T-helper 22 cell (primary cell): ENCODE results near the gene LYG1.
A peak's percentile ranks its signal among the peaks of the same experiment; 100 is the strongest.
"Not testable (repeated sequence)": the region's sequence is repeated elsewhere in the genome, so short reads cannot be mapped to it uniquely, and the experiment has no call there.

Experiments used
- DNase-seq: peaks from one replicate; pipeline ENCODE4 v3.0.0-alpha.2; 2020; ENCODE audit warnings: low read depth

The LYG1 gene

DNA sequence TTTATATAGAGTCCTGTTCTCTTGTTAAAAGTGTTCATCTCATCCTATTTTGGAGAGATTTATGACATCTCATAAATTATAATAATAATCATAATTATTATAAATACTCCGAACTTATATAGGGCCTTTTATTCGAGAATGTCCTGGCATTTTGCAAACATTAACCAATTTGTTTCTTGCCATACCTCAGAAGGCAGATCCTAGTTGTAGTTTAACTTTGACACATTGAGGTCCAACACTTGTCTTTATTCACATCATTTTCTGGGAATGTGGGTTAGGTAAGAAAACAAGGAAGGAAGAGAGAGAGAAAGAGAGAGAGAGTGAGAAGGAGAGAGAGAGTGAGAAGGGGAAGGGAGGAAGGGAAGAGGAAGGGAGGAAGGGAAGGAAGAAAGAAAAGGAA is at the start of gene LYG1:
LYG1 (minus strand) TSS at position 101 of the 400 bp plus-strand sequence. CDS start 5,527 bp downstream, outside the sequence.
- not testable (repeated sequence) for DNase-seq

DNA sequence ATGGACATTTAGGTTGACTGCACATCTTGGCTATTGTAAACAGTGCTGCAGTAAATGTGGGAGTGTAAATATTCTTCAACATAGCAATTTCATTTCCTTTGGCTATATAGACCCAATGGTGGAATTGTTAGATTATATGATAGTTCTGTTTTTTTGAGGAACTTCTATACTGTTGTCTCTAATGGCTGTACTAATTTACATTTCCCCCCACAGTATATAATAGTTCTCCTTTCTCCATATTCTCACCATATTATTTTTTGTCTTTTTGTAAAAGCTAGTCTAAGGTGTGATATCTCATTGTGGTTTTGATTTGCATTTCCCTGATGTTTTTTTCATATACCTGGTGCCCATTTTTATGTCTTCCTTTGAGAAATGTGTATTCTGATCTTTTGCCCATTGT is 49.2 kb upstream of the LYG1 start:
- no peak for DNase-seq

DNA sequence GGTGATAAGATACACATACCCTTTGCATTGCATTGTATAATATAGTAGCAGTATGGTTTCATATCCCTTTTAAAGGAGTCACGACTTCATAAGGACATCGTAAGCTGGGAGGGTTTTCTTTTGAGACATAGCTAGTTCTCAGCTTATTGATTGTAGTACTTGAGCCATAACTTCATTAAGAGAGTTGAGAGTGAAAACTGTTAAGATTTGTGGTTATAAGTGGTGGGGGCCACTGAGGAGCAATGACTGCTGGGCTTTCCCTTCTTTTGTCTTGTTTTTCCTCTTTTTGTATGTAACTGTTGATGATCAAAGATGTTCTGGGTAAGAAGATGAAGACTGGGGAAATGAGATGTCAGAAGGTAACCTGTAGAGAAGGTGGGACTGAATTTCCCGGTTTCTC is 47.2 kb upstream of the LYG1 start:
- DNase-seq: no peak

DNA sequence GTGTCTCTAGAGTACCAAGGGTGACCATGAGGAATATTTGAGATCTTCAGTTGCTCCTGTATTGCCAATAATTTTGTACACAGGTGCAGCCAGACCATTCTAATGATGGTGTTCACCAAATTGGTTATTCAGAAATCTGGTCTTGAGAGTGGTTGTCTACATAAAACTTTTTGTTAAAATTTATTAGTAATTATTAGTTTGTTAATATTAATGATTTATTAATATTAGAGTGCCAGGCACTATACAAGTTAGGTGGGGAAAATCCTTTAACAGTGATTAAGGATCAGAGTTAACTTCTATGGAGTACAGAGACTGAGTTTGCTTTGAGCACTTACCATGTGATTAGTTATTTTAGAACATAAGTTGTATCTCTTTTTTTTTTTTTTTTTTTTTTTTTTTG is 45.2 kb upstream of the LYG1 start:
- DNase-seq: no peak

DNA sequence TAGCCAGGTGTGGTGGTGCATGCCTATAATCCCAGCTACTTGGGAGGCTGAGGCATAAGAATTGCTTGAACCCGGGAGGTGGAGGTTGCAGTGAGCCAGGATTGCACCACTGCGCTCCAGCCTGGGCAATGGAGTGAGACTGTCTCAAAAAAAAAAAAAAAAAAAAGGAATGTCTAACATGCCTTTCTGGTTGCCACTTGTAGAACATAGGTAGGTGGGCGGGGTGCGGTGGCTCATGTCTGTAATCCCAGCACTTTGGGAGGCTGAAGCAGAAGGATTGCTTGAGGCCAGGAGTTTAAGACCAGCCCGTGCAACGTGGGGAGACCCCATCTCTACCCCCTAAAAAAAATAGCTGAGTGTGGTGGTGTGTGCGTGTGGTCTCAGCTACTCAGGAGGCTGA is 44.4 kb upstream of the LYG1 start:
- DNase-seq: not testable (repeated sequence)

DNA sequence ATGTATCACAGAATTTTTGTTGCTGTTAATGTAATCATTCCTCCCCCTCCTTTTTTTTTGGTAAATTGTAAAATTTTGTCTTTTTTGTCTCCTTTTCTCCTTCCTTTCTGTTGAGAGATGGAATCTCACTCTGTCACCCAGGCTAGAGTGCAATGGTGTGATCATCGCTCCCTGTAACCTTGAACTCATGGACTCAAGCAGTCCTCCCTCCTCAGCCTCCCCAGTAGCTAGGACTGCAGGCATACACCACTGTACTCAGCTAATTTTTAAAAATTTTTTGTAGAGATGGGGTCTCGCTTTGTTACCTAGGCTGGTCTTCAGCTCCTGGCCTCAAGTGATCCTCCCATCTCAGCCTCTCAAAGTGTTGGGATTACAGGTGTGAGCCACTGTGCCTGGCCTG is 41.5 kb upstream of the LYG1 start:
- DNase-seq: no peak

DNA sequence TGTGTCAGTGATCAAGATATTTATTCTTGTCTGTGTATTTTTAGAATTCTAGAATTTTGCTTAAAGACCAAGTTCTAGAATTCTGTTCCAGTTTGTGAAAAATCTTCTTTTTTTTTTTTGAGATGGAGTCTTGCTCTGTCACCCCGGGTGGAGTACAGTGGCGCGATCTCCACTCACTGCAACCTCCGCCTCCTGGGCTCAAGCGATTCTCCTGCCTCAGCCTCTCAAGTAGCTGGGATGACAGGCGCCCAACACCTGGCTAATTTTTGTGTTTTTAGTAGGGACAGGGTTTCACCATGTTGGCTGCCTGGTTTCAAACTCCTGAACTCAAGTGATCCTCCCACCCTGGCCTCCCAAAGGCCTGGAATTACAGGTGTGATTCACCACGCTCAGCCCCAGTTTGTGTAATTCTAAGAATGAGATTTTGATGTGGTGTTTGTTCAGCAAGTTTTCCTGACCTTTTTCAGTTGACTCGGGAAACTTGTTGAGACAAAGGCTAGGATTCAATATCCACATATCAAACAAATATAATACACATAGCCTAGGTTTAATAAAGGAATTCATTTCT is 39.8 kb upstream of the LYG1 start:
- DNase-seq: no peak

DNA sequence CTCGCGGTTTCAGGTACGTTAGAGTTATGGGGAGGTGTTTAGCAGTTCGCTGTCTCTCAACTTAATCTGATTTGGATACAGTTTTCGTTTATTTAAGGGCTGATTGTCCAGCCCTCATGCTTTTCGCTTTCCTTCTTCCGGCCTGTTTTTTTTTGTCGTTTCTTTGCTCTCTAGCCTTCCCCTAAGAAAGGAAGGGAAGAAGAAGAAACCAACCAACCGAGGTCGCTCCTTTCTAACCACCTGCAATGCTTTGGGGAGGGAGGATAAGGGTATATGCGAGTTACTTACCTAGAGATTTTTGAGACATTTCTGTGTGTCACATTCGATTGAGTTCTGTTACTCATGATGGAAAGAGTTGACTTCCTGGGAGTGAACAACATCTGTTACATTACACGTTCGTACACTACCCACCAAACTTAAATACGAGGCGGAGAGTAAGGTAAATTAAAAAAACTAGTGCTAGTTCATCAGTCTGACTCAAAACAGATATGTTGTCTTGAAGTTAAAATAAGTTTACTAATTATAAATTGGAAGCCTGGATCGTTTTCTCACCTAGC is 37.1 kb upstream of the LYG1 start:
- no peak for DNase-seq

DNA sequence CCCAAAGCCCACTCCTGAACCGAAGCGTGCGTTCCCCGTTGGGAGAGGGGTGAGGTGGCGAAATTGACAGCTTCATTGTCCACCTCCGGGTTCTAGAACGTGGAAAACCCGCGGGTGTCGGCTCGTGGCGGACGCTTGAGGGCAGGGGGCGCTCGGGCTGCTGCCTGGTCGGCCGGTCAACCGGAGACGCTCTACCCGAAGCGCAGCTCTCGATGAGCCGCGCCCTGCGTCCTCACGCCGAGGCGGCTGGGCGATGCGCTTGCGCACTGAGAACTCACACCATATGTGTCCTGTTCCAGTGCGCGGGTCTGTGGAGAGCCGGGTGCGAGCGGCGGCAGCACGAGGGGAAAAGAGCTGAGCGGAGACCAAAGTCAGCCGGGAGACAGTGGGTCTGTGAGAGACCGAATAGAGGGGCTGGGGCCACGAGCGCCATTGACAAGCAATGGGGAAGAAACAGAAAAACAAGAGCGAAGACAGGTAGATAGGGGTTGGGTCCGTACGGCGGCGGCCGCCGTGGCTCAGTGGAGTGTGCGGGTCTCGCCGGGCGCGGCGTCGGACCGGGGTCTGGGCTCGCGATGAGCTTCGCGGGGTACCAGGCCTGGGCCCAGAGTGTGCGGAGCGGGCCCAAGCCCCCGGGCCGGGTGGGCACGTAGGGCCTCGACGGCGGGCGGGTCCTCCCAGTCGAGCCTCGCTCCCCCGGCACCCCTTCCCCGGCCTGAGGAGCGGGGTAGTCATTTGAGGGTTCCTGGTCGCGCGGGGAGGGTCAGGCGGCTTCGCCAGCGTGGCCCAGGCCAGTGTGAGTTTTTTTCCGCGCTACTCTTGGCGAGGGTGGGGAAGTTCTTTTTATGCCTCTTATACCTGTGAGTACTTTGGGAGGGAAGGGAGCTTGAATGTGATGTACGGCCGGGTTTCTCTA is 36.4 kb upstream of the LYG1 start, which contains the start of gene EIF5B:
EIF5B (plus strand) TSS at position 277 of the 916 bp plus-strand sequence; CDS start at position 443, 166 bp downstream.
- DNase-seq: peak; percentile 85

DNA sequence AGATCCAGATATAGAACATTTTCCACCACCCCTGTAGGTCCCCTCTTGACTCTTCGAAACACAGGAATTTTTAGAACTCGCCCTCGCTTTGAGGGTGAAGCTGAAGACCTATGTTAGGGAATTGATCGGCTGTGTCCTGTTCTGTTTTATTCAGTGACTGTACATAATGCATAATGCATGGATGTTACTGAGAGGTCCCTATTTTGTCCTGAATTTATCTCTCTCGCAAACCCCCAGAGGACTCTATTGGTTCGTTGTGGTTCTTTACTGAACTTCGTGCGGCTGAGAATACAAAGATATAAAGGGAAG is 35.8 kb upstream of the LYG1 start:
- DNase-seq: no peak

DNA sequence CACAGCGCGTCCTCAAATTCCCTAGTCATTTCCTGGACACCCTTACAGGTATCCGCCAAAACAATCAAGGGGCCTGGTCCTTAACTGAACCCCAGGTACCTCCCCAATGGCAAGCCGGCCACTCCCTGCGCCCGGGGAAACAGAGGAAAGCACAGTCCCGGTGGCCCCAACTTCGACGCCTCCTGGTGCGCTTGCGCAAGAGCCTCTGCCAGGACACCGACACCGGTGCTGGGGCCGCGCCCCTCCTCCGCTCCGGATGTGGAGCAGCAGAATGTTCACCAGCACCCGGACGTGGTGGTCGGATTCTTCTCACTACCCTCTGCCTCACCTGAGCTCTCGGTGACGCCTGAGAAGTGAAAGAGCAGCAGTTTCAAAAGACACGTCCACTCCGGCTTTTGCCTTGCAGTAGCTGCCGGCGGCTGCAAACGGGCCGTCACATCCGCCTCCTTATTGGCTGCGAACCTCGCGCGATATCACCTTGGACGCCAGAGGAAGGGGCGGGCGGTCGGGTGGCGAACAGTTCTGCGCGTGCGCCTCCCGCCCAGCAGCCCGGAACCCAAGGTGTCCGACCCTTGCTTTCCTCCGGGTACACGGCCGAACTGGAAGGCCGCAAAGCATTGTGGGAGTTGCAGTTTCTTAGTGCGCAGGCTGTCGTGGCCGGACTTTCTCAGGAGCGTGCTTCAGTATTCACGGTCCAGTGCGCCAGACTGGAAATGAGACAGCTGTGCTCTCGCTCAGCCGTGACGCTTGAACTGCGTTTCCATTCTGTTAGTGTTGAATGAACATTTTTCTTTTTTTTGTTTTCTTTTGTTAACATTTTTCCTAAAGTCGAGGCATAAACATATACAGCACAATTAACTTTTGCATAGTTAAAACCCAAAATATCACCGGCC is 35.2 kb upstream of the LYG1 start, which contains the start of gene TXNDC9:
TXNDC9 (minus strand) TSS at position 423 of the 893 bp plus-strand sequence. CDS start 3,123 bp downstream, outside the sequence.
- DNase-seq: peak; percentile 98

DNA sequence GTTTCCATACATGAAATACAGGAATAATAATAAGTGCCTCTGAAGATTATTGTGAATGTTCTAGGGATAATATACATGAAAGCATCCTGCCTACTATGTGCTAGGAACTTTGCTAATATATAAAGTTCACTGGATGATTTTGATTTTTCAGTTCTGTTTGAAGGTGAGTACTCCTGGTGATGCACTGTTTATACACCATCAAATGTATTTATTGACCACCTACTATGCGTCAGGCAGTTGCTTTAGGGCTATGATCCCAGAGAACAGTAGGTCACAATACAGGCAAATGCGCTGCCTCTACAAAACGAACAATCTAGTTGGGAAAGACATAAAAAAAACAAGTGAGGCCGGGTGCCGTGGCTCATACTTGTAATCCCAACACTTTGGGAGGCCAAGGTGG is 24.4 kb upstream of the LYG1 start:
- no peak for DNase-seq

DNA sequence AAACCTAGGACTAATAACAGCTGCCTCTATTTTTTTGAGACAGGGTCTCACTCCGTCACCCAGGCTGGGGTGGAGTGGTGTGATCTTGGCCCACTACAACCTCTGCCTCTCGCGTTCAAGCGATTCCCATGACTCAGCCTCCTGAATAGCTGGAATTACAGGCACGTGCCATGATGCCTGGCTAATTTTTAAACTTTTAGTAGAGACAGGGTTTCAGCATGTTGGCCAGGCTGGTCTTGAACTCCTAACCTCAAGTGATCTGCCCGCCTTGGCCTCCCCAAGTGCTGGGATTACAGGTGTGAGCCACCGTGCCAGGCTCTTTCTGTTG is 16.8 kb upstream of the LYG1 start:
- DNase-seq: not testable (repeated sequence)

DNA sequence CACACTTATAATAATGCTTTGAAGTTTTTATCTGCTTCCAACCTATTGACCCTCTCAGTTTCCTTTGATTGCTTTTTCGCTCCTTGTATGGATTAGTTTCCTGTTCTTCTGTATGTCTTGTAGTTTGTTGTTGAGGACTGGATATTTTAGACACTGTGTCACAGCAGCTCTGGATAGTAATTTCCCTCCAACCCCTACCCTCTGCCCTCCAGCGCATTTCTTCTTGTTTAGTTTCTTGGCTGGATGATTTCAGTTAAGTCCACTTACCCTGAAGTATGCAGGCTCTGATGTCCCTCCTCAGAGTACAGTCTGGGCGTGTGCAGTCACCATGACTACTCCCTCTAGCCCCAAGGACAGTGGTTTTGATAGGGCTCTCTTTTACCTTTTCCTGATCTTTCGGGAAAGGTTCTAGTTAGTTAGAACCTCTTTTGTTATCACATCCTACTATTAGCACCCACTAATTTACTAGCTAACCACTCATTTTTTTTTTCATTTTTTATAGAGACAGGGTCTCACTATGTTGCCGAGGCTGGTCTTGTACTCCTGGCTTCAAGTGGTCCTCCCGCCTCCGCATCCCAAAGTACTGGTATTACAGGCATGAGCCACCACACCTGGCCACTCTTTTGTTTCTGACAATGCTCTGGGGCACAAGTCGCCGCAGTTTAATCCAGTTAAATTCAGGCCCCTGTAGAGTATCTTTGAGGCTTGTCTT is 16.3 kb upstream of the LYG1 start:
- DNase-seq: no peak

DNA sequence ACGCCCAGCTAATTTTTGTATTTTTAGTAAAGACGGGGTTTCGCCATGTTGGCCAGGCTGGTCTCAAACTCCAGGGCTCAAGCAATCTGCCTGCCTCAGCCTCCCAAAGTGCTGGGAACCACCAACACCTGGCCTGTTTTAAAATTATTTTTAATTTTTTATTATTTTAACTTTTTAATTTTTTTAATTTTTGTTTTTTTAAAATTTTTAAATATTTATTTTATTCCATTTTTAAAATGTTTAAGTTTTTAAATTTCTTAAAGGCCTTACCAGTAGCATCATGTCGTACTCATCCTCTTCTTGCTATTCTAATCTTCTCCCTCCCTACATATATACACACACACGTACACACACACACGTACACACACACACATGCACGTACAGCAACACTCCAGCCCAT is 1.4 kb downstream of the LYG1 start:
- DNase-seq: no peak

DNA sequence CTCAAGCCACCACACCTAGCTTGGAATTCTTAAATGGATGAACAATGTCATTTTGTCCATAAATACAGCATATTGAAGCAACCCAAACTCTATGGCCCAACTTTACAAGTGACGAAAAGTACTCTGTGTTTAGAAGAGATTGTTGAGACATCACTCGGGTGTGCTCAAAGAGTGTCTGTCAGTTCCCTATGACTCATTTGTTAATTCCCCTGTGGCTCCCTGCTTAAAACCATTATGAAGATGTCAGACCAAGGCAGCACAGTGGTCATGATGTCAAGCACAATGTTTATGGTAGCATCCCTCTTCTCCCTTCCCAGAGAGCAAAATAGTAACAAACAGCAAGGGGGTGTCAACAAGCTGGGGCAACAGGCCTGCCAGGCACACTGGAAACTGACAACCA is 3.0 kb downstream of the LYG1 start:
- no peak for DNase-seq

DNA sequence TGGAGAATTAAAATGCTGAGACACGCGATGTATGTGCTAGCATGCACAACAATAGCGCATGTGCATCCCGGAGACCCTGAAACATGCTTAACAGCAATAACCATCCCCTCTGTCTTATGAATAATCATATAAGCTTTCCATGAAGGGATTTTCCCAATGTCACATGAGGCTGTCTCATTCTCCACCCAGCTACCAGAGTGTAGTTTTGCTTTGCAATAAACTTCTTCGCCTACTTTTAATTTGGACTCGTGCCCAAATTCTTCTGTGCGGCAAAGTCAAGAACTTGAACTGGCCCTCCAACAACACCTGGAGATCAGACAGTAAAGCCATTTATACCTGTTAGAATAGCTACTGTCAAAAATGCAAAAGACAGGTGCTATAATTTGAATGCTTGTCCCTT is 15.5 kb downstream of the LYG1 start:
- DNase-seq: no peak

DNA sequence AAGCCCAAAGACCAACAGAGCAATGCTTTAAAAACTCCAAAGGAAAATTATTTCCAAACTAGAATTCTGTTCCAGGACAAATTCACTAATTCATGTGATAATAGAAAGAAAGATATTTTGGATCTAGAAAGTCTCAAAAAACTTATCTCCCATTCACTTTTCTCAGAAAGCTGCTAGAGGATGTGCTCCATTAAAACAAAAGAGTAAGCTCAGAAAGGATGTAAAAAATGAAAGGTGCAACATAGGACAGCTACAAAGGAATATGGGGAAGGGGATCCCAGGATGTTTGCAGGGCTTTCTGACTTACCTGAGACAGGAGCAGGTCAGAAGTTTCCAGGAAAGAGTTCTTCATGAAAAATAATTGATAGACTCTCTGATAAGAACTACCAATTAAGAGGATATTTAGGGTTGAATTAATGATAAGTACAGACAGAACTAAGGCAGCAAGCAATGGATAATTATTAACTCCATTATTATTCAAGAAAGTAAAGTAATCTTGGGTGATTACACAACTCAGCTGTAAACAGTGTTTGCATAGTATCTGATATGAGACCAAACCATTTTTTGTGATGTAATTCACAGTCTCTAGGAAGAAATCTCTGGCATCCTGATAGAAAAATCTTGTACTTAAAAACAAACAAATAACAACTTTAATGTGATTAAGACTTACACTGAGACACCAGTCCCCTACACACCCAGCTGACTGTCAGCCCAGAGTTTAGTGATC is 20.9 kb downstream of the LYG1 start:
- DNase-seq: no peak

DNA sequence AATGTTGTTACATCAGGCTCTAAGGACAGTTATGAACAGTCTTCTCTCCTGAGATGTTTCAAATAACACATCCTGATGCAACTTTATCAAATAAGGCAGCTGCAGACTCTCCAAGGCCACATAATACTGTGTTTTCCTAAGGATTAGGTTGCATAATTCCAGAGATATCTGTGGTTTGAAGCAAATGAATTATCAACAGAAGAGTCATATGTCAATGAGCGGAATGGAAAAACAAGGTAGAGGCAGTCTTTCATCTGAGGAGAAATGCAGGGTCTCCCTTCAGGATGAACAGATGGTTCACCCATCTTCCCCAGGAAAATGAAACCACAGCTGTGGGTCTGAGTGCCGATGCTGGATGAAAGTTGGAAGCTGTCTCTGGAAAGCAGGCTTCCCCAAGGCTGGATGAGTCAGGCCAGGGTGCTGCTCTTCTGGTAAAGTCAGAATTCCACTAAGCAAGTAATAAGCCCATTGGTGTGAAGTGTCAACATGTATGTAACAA is 22.2 kb downstream of the LYG1 start:
- DNase-seq: no peak

DNA sequence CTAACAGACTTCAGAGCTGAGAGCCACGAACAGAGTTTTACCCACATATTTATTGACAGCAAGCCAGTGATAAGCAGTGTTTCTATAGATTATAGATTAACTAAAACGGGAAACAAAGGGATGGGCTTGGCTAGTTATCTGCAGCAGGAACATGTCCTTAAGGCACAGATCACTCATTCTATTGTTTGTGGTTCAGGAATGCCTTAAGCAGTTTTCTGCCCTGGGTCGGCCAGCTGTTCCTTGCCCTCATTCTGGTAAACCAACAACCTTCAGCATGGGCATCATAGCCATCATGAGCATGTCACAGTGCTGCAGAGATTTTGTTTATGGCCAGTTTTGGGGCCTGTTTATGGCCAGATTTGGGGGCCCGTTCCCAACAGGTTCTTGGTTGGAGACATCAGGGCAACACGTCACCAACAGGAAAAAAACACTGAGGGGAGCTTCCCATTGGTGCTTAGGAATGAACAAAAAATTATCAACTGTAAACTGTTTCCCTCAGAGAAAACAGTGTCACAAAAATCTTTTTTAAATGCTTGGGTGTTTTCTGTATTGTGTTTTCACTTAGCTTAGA is 22.7 kb downstream of the LYG1 start:
- not testable (repeated sequence) for DNase-seq
